CD4-positive, alpha-beta T cell treated with Interleukin-1 beta for 1 hour (primary cell): ENCODE data around the gene FOXA2.

ENCODE experiments used
- DNase-seq, 2 donors: peaks; one replicate each; pipeline ENCODE4 v3.0.0-alpha.2; 2020 to 2022

FOXA2 gene

GRCh38 chr20:22536141-22536828, 48.1 kb downstream of the FOXA2 start:
- no peak for DNase-seq

- no peak for DNase-seq
Measured at GRCh38 chr20:22535483-22535882, 48.9 kb downstream of the FOXA2 start.

DNA sequence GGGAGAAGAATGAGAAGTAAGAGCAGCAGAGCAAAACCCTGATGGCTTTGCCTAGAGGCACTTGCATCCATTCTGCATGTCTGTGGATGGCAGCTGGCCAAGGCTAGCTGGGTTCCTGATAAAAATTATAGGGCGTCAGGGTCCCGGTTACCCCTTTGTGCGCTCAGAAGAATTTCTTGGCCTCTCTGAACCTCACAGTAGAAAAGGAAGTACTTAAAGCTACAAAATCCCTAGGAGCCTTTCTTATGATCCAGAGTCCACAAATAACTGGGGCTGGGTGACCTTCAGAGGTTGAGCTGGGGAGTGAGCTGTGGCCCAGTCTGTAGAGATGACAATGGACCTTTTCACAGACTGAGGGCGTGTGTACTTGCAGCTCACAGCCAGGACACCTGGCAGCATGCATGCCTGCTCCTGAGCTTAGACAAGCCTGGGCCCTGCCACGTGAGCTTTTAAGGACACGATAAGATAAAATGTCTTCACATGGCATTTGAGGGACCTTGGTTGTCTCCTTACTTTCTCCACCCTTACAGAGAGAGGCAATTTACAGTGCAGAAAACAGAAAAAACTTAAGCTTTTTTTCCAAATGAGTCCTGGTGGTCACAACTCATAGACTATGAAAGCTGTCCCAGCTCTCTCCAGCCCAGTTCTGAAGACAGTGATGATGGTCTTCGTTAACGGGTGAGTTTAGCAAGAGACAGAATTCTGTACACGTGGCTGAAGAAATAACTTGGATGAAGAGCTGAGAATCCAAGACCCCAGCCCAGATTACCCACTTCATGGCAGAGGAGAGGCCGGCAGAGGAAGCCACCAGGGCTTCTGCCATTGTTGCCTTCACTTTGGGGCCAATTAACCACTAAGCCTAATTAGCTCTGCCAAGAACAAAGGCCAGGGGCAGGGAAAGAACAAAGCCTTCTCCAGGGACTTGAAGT, 50.3 kb downstream of the FOXA2 start:
- DNase-seq, result no peak

GRCh38 chr20:22532598-22532997, 51.8 kb downstream of the FOXA2 start:
- DNase-seq, result no peak

- DNase-seq, result no peak
Measured at GRCh38 chr20:22531756-22532155, 52.6 kb downstream of the FOXA2 start.

- no peak for DNase-seq
Measured at GRCh38 chr20:22531056-22531615, 53.2 kb downstream of the FOXA2 start.
